RWPE1 (cell line): Measurements from ENCODE around the gene RBFOX1.

Experiments
- CTCF ChIA-PET: fragments of 350-600 bp; sonication (Branson Sonifier 250); formaldehyde crosslinking; extraction: SDS; loops from one replicate; lab custom pipeline; 2021; lab: Yijun Ruan, JAX
- POLR2A ChIA-PET: fragments of 400-600 bp; formaldehyde crosslinking; extraction: SDS; loops from one replicate; lab custom pipeline; 2020; ENCODE audit warnings: antibody characterized with exemption; ENCODE audit not compliant: low non-redundant PET; lab: Yijun Ruan, JAX
- DNase-seq: peaks from one replicate; pipeline ENCODE4 v3.0.0; 2012; ENCODE audit warnings: low spot score
- H3K27ac ChIP-seq: fragments of 450-650 bp; 2 replicates; pipeline ENCODE4 v1.5.1; 2017
- TF ChIP-seq, protein P1 (sequence below): fragments of 450-650 bp; conservative IDR thresholded peaks from 2 replicates; pipeline ENCODE4 v1.5.1; 2017; ENCODE audit warnings: low read depth, mild to moderate bottlenecking

RBFOX1 gene

GRCh38 chr16:7511549-7512260, 179.1 kb downstream of the RBFOX1 start:
- no peak overlapping the region for H3K27ac ChIP-seq
- TF ChIP-seq, protein P1, sequence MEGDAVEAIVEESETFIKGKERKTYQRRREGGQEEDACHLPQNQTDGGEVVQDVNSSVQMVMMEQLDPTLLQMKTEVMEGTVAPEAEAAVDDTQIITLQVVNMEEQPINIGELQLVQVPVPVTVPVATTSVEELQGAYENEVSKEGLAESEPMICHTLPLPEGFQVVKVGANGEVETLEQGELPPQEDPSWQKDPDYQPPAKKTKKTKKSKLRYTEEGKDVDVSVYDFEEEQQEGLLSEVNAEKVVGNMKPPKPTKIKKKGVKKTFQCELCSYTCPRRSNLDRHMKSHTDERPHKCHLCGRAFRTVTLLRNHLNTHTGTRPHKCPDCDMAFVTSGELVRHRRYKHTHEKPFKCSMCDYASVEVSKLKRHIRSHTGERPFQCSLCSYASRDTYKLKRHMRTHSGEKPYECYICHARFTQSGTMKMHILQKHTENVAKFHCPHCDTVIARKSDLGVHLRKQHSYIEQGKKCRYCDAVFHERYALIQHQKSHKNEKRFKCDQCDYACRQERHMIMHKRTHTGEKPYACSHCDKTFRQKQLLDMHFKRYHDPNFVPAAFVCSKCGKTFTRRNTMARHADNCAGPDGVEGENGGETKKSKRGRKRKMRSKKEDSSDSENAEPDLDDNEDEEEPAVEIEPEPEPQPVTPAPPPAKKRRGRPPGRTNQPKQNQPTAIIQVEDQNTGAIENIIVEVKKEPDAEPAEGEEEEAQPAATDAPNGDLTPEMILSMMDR: no peak
- ChIA-PET CTCF (interaction anchor here (0.6 to 0.7 kb wide), 2 partner anchors 773 to 1149 kb away, joined by 3 read pairs; no protein-coding TSS in a partner anchor), POLR2A (no interaction called here)
- no peak for DNase-seq

GRCh38 chr16:7512503-7512902, 179.9 kb downstream of the RBFOX1 start:
- TF ChIP-seq, protein P1: no peak
- H3K27ac ChIP-seq: no peak overlapping the region
- CTCF ChIA-PET: interaction anchor here (0.6 kb wide), 1 partner anchor 1148 kb away, joined by 3 read pairs; no protein-coding TSS in a partner anchor
- POLR2A ChIA-PET: no interaction called here
- DNase-seq: no peak

DNA sequence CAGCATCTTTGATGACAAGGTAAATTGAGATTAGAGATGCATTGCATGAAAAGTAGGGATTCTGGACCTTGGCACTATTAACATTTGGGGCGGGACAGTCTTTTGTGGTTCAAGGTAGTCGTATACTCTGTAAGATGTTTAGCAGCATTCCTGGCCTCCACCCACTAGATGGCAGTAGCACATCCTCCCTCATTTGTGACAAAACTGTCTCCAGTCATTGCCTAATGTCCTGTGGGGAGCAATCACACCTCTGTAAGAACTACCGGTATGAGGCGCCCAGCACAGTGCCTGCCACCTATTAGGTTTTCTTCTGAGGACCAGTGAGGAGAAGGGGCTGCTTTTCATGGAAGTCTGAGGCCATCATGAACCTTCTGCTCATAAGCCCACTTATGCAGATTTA, 180.8 kb downstream of the RBFOX1 start:
- ChIA-PET POLR2A (no interaction called here), CTCF (no interaction called here)
- no peak for DNase-seq
- H3K27ac ChIP-seq: no peak overlapping the region
- TF ChIP-seq, protein P1: no peak

DNA sequence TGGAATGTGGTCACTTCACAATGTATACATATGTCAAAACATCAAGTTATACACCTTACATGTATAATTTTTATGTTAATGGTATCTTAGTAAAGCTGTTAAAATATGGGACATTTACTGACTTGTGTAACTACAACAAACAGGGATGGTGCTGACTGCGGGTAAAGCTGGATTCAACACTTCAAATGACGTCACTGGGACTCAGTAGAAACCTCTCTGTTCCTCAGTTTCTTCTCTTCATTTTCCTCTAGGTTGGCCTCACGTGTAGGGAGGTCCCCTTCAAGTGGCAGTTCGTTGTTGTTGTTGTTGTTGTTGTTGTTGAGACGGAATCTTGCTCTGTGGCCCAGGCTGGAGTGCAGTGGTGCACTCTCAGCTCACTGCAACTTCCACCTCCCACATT, 182.9 kb downstream of the RBFOX1 start:
- TF ChIP-seq, protein P1: no peak
- POLR2A ChIA-PET: no interaction called here
- no peak for DNase-seq
- CTCF ChIA-PET: interaction anchor here (0.6 kb wide), 1 partner anchor 1688 kb away, joined by 5 read pairs; no protein-coding TSS in a partner anchor
- no peak overlapping the region for H3K27ac ChIP-seq

DNA sequence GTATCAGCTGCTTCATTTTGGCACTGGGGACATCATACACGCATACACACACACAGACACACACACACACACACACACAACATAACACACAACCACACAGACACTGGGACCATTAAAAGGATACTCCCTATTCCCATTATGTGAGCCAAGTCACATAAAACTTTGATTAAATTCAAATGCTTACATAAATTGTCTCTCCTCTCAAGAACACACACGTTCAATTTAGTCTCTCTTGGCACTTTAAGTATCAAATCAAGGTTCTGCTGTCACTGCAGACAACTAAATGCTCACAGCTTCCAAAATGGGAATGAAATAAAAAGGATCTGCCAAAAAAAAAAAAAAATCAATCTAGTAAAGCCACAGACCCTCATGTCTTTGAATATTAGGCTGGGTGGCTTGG, 184.9 kb downstream of the RBFOX1 start:
- no peak for DNase-seq
- TF ChIP-seq, protein P1: no peak
- CTCF ChIA-PET: interaction anchor here (0.6 kb wide), 1 partner anchor 984 kb away, joined by 3 read pairs; no protein-coding TSS in a partner anchor
- POLR2A ChIA-PET: no interaction called here
- H3K27ac ChIP-seq: no peak overlapping the region

- H3K27ac ChIP-seq: no peak overlapping the region
- POLR2A ChIA-PET: no interaction called here
- CTCF ChIA-PET: no interaction called here
- TF ChIP-seq, protein P1: no peak
- DNase-seq: no peak
These were observed 185.5 kb downstream of the RBFOX1 start for GRCh38 chr16:7518158-7518557.
